ENCODE data around the gene ESD.
A peak's percentile ranks its signal among the peaks of the same experiment; 100 is the strongest.

ESD gene

DNA sequence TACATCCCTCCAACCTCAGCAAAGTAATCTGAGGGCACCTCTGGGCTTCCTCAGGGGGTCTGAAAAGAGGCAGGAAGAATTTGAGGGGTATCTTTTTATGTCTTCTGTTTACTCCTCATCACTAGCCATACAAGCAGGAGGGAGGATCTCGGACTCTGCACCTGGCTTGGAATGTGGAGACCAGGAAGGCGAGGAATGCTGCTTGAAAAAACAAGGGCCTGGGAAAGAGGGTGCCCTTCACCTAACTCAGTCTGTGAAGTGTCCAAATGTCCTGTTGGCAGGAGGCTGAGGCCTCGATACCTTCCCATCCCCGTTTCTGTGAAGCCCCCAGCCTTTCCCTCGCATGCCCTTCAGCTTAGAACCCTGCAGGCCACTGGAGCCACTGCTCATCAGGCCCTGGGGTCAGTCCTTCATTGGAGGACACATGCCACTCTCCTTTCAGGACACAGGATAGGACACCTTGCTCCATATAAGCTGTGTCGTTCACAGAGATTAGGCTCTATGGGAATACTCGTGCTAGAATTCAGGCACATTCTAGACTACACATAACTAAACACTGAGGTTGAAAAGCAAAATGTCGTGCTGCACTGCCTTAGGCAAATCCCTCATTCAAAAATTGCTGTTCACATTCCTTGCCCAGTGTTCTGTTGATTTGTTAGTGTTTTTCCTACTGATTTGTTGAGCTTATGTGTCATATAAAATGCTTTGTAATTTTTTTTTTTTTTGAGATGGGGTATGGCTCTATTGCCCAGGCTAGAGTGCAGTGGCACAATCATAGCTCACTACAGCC is 49.7 kb downstream of the ESD start:
- DNase-seq (ENCODE audit: low read depth in 2 of 2) = no peak

GRCh38 chr13:46745706-46746105 is 51.3 kb downstream of the ESD start:
- DNase-seq (ENCODE audit: low read depth in 2 of 2) = no peak

- DNase-seq (ENCODE audit: low read depth in 2 of 2) = no peak
These were observed 51.9 kb downstream of the ESD start for GRCh38 chr13:46745062-46745461.

DNA sequence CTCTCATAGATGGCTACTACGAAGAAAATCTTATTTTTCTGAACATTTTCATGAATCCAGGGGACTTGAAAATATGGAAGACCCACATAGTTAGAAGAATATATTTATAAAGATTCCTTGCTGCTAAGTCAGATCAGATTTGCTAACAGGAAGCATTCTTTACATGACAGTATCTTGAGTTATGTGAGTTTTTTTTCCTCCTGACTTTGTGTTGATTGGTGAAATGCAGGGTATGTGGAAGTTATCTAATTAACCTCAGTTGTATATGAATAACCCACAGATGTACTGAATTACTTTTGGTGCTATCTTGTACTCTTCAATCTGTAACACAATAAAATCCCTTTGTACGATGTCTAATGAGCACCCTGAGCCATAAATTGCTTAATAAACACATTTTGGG is 53.8 kb downstream of the ESD start:
- DNase-seq (ENCODE audit: low read depth in 2 of 2) = no peak

GRCh38 chr13:46739447-46740098 is 57.4 kb downstream of the ESD start:
- no peak for DNase-seq (ENCODE audit: low read depth in 2 of 2)

DNA sequence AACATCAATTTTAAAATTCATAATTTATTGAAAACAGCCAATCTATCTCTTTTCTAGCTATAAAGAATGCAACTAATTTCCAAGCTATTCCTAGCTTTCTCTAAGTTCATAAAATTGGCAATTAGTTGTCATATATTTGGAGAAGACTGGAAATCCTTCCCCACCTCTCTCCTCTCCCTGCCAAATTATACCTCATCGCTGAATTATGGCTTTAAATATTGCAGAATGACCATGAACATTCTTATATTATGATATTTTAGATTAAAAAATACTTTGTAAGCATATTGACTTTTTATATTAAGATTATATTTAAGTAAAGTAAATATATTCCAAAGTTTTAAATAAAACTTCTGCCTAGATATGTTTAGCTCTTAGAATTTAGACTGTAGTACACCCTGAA is 58.2 kb downstream of the ESD start:
- DNase-seq (ENCODE audit: low read depth in 2 of 2) = no peak

- DNase-seq (ENCODE audit: low read depth in 2 of 2) = no peak
These were observed 58.9 kb downstream of the ESD start for GRCh38 chr13:46738055-46738454.

DNA sequence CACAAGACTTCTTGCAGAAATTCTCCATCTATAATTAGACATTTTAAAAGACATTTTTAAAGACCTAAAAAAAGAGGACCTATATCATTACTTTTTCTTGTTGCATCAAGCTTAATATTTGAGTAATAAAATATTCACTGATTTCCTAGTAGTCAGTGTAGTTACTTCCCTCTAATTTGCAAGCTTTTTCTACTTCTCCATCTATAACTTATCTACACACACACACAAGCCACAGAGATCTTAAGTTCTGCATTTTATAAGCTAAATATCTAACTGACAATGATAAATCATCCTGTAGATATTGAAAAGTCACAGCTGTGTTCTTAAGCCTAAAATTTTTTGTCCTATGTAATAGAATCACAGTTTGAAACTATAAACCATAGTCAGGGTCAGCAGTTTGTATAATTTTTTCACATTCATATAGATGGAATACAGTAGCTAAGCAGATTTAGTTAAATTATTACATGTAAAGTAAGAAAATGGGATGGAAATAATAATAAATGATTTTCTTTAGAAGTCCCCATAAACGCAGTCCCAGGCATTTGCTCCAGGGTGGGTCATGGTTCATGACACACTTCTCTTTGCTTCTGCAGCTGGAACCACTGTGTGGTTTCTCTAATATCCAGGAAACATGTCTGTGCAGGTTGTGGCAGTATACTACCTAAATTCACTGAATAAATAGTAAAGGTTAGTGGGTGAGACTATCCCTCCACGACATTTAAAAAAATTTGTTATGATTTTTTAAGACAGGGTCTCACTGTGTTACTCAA is 60.2 kb downstream of the ESD start:
- no peak for DNase-seq (ENCODE audit: low read depth in 2 of 2)

- DNase-seq (ENCODE audit: low read depth in 2 of 2) = no peak
These were observed 61.5 kb downstream of the ESD start for GRCh38 chr13:46735425-46735824.

DNA sequence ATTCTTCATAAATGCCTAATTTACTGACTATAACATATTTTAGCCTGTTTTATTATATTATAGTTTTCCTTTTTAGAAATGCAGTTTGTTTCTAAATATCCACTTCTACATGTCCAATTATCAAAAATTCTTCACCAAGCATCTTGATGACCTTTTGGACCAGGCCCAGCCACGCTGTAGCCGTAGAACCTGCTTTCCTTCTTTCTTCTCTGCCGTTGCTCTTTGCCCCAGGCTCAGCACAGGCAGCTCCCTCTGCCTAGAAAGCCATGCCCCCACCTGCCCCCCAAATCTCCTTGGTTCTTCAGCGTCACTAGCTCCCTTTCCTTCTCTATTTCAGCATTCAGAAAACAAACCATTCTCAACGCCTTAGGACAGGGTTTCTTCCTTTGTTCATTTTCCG is 65.4 kb downstream of the ESD start:
- DNase-seq (ENCODE audit: low read depth in 2 of 2) = no peak

DNA sequence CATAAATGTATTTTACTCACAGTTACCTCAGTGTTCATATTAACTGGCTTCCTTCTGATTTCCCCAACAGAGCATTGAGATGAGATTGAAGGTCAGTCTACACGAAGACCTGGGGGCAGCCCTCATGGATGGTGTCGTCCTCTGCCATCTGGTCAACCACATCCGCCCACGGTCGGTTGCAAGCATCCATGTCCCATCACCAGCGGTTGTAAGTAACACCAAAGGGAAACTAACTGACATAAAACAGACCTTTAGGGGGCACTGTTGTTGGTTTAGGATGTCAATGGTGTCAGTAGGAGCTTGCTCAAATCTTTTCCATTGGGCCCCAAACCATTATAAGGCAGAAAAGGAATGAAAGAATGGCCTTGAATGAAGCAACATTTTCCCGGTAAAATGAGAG is 68.2 kb downstream of the ESD start:
- DNase-seq (ENCODE audit: low read depth in 2 of 2) = peak in 1 of 2 donors; percentile 4

GRCh38 chr13:46726347-46726746 is 70.6 kb downstream of the ESD start:
- DNase-seq (ENCODE audit: low read depth in 2 of 2) = no peak

All from stimulated activated CD4-positive, alpha-beta T cell treated with anti-CD3 and anti-CD28 coated beads, Interleukin-15, amount 100 ng/mL, for 48 hours (primary cell).